IPS-18c (cell line): Measurements from ENCODE around the gene CLCN7.
"Not testable (repeated sequence)": the region's sequence is repeated elsewhere in the genome, so short reads cannot be mapped to it uniquely, and the experiment has no call there.

Experiments used
- H3K4me3 ChIP-seq: 2 replicates; pipeline ENCODE4 v1.7.0; 2013; ENCODE audit warnings: low read depth, mild to moderate bottlenecking, low read length, moderate library complexity; ENCODE audit not compliant: insufficient read depth
- H3K9me3 ChIP-seq: one replicate; pipeline ENCODE4 v1.6.1; 2013; ENCODE audit warnings: mild to moderate bottlenecking, low read length, moderate library complexity; ENCODE audit not compliant: control insufficient read depth, insufficient read depth

The CLCN7 gene

DNA sequence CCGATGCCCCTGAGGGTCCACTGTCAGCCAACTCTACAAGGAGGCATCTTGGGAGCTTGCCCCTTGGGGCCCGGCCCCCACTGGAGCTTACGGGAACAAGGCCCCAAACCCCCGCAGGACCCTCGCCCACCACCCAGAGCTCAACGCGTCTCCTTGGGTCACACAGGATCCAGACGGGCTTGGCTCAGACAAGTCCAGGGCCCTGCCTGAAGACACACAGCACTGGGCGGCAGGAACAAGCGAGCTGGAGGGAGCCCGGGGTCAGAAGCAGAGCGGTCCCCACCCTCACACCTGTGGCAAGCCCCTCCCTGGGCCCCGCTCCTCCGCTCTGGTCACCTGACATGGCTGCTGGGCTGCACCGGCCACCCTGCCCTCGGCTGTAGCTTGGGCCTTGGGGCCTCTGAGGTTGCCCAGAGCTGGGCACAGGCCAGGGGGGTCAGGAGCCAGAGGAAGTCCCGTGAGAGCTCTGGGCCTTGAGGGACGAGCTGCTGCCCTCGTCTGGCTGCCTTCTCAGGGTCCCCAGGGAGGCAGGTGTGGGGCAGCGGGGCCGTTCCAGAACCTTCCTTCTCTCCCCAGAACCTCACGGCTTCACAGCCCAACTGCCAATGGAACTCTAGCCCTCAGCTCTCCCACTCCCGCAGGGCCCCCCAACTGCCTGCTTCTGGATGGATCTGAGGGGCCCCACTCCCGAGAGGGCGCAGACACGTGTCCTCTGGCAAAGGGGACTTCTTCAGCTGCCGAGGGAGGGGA lies 30.7 kb downstream of the CLCN7 start, which contains the start of gene CCDC154:
Gene CCDC154 (minus strand): TSS at position 577 of the 750 bp plus-strand sequence. CDS start 234 bp downstream, at position 343.
- Histone ChIP-seq H3K4me3 (no peak within 1 kb of the TSS), H3K9me3 (no peaks in the 10 kb centered on the region)

DNA sequence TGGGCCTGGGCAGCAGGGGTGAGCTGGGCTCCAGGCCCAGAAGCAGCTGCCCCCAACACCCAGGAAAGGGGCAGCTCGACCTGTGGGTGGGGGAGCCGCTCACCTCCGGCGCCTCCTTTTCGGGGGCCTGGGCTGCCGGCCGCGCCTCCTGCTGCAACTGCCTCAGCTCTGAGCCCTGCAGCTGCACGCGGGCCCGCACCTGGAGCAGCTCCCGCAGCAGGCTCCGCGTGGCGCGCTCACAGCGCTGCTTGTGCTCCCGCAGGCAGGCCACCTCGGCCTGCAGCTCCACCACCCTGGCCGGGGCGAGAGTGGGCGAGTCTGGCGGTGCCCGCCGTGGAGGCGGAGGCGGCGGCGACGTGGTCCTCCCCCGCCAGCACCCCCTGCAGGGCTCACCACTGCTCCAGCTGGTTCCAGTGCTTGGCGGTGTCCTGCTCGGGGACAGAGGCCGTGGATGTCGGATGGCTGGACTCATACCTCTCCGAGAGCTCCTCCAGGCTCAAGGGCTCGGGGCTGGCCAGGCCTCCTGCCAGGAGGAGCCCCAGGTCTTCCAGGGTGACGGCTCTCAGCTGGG lies 31.3 kb downstream of the CLCN7 start:
- Histone ChIP-seq H3K4me3 (no peak overlapping the region), H3K9me3 (no peaks in the 10 kb centered on the region)

DNA sequence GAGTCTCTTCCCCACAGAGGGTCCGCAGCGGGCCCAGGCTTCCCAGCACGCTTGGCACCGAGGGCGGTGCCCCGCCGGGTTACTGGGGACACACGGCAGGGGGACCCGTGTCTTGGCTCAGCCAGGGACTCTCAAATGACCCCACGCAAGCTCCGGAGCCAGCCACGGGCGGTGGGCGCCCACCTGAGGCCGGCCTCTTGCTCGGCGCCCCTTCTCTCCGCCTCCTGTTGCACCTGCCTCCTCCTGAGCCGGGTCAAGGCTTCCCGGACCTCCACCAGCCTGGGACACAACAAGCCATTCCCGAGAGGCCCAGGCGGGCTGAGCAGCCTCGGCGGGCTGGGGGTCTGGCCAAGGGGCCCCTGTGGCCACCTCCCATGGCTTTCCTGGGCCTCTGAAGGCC lies 32.1 kb downstream of the CLCN7 start:
- Histone ChIP-seq H3K9me3 (no peaks in the 10 kb centered on the region), H3K4me3 (no peak overlapping the region)

DNA sequence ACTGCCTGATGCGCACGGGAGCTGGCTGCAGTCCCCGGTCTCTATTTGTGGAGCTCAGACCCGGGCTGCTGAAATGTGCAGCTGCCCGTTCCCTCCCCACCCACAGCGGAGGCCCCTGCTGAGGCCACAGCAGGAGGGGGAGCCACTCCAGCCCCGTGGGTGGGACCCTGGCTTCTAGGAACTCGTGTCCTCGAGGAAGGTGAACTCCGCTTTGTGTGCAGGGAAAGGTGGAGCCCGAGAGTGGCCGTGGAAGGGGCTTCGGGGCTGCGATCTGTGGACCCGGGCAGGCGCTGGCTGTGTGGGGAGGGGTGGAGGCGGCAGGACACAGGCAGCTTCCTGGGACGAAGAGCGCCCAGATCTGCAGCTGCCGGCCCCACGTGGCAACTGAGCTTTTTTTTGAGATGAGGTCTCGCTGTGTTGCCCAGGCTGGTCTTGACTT lies 33.4 kb downstream of the CLCN7 start:
- no peak overlapping the region for H3K4me3 ChIP-seq
- H3K9me3 ChIP-seq, result no peaks in the 10 kb centered on the region

GRCh38 chr16:1439699-1440074 lies 35.1 kb downstream of the CLCN7 start:
- H3K9me3 ChIP-seq, result not testable (repeated sequence)

DNA sequence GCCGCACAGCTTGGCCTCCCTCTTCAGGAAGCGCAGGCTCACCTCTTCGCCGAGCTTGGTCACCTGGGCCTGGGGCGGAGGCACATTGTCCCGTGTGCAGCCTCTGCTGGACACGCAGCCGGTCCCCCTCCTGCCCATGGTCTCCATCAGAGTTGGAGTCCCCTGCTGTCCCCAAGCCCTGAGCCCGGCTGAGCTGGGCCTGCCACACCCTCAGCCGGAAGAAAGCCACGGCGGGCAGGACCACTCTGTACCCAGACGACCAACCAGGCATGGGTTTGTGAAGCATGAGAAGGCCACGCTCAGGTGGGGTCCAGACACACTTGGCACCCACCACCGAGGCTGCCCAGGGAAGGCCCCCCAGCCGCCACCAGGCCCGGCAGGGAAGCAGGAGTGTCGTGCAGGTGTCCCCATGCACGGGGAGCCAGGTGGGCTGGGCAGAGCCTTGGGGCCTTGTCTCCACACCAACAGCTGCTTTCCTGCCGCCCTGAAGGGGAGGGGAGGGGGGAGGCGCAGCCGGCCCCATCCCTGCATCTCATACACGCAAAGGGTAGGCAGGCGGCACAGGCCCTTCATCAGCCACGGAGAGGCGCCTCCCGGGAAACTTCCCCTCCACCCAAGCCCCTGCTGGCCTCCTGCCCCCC lies 35.6 kb downstream of the CLCN7 start:
- Histone ChIP-seq H3K9me3 (no peaks in the 10 kb centered on the region), H3K4me3 (no peak overlapping the region)

More at GRCh38 chr16:1439699-1440074, 35.1 kb downstream of the CLCN7 start:
- not testable (repeated sequence) for H3K4me3 ChIP-seq

DNA sequence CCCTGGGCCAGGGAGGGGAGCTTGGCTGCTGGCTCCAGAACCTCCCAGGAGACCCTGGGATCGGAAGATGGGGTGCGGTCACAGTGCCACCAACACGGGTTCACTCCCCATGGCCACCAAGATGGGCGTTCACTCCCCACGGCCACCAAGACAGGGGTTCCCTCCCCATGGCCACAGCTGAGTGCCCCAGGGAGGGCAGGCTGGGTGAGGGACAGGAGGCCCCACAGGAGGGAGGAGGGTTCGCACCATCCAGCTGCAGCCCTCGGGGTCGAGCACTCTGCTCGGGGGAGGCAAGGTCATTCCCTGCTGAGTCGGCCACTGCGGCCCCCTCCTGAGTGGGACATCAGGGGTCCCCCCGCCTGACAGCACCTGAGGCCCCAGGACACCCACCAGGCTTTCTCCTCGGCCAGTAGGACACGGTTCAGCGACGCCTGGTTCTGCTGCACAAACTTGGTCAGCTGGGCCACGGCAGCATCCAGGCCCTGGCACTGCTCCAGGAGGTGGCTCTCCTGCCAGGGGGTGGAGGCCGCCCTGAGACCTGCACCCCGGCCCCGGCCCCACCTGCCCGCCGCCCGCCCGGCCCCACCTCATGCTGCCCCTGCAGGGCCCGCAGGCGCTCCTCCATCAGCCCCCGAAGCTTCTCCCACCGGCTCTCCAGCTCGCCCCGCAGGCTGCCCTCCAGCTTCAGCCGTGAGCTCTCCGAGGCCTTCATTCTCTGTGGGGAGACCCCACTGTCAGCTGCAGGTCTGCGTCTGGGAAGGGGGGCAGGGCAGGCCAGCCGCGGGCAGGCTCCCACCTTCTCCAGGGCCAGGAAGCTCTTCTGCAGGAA lies 36.4 kb downstream of the CLCN7 start:
- Histone ChIP-seq H3K4me3 (no peak overlapping the region), H3K9me3 (no peaks in the 10 kb centered on the region)

DNA sequence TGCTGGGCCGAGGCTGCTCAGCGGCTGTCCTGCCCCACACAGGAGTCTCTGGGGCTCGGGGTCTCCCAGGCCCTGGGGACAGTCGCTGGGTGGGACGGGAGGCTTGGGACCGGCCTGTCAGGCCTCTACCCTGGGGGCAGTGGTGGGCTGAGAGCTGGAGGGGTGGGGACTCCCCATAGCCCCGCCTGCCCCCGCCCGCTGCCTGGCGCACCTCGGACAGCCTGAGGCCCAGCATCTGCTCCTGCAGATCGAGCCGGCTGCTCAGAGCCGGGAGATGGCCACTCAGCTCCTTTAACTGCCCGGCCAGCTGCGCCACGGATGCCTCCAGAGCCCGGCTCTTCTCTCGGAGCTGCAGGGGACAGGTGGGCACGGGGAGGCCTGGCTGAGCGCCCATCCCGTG lies 37.2 kb downstream of the CLCN7 start:
- Histone ChIP-seq H3K4me3 (no peak overlapping the region), H3K9me3 (no peaks in the 10 kb centered on the region)

GRCh38 chr16:1436731-1437355 lies 38.0 kb downstream of the CLCN7 start:
- H3K4me3 ChIP-seq, result no peak overlapping the region
- H3K9me3 ChIP-seq, result no peaks in the 10 kb centered on the region

DNA sequence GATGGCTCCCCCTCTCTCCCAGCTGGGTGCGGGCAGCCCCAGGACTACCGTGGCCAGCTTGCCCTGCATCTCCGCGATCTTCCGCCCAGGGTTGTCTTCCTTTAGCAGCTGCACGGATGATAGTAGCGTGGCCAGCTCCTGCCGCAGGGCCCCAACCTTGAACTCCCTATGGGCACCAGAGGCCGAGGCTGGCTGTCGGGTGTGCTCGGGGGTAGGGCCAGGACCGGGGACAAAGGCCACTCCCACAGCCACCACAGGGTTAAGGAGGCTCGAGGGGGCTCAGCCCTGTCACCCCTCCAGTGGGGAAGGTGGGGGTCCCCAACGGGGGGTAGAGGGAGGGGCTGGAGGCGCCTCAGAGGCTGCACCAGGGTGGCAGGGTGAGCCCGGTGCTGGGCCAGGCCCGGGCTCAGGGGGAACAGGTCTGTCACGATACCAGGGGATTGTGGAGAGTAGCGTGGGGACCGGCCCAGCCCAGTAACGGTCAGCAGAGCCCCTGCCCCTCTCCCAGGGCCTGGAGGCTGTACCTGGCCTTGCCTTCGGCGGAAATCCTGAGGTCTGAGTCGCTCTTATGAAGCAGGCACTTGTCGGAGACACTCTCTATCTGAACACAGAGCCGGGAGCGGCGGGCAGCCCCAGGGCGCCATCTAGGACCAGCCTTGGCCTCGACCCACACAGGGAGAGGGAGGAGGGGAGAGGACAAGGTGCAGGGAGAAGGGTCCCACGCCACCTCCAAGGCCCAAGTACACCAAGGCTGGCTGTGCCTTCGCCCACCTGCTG lies 38.7 kb downstream of the CLCN7 start:
- H3K4me3 ChIP-seq, result no peak overlapping the region
- no peaks in the 10 kb centered on the region for H3K9me3 ChIP-seq

DNA sequence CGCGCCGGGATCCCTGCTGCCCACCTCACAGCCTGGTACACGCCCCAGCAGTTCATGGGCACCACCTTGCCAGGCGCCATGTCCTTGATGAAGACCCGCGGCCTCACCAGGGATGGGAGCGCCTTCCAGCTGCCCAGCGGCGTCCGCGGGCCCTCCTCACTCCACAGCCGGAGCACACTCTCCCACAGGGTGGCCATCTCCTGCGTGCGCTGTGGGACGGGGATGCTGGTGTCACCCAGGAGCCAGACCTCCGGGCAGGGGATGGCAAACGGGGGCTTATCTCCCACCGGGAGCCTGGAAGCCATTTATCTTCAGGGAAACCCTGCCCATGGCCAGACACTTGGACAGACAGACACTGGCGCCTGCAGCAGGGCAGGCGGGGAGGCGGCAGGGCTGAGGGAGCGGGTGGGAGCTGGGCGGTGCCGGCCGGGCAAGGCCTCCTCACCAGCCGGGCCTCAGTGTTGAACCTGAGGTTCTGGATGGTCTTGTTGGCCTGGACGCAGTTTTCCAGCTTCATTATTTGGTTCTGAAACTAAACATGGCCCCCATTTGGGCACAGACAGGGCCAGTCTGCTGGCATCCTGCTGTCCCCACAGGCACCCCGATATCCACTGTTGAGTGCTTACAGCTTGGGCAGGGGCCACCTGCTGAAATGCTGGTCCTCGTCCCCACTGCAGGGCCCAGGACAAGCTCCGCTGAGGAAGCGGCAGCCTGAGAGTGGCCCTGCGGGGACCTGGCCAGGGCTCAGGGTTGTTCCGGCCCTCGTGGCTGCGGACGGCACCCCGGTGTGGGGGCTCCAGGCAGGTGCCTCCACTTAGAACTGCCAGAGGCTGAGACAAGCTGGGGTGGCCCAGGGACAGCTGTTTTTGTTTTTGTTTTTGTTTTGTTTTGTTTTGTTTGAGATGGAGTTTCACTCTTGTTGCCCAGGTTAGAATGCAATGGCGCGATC lies 39.9 kb downstream of the CLCN7 start:
- no peak overlapping the region for H3K4me3 ChIP-seq
- H3K9me3 ChIP-seq, result no peaks in the 10 kb centered on the region

DNA sequence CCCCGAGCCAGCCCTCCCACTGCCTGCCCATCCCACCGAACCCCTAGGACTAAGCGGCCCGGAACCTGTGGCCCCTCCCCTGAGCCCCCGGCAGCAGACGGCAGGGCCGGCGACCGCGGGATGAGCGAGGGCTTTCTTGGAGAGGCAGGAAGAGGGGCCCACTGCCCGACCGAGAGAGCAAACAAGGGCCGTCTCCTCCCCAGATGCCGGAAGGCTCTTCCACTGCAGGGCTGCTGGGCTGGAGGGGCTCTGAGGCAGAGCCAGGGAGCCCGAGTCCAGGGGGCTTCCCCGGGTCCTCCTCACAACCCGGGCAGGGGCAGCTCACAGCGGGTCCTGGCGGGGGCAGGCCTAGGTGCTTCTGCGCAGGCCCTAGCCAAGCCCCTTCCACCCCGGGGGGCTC lies 41.1 kb downstream of the CLCN7 start:
- Histone ChIP-seq H3K4me3 (no peak overlapping the region), H3K9me3 (no peaks in the 10 kb centered on the region)

DNA sequence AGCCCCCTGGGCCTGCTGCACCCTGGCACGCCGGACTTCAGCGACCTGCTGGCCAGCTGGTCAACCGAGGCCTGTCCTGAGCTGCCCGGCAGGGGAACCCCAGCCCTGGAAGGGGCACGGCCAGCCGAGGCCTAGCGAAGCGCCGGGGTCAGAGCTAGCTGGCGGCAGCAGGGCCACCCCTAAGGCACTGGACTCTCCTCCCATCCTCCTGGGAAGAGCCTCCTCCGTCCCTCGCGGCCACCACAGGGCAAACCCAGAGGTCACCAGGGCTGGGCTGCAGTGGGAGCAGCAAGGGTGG lies 41.6 kb downstream of the CLCN7 start:
- H3K4me3 ChIP-seq, result no peak overlapping the region

GRCh38 chr16:1432388-1433262 lies 42.2 kb downstream of the CLCN7 start:
- Histone ChIP-seq H3K9me3 (no peaks in the 10 kb centered on the region), H3K4me3 (no peak overlapping the region)

More for the DNA sequence above, 41.6 kb downstream of the CLCN7 start:
- no peaks in the 10 kb centered on the region for H3K9me3 ChIP-seq
